ENCODE measurements around the gene SGO1. TPM values are rescaled to one million over a fixed set of nuclear protein-coding genes. Genes with fewer than 3 reads are reported as not detected.
A peak's percentile ranks its signal among the peaks of the same experiment; 100 is the strongest.

The SGO1 gene
- polyA plus RNA-seq, 1 donor: 4.5 TPM

DNA sequence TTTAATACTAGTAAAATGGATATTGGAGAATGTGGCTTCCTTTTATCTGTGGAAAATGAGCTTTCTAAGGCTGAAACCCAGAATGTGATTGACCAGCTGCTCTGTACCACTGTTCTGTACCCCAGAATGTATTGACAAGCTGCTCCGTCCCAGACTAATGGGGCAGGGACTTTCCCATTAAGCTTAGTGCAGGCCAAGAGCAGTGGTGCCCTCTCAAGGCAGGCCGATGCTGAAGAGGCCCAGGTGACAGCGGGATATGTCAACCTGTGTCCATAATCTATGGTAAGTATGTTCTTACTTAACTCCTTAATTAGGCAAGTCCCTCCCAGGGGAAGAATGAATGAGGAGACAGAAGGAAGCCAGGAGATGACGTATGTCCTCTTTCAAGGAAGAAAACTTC is 31.1 kb downstream of the SGO1 start:
- DNase-seq (ENCODE audit: low read depth): no peak

DNA sequence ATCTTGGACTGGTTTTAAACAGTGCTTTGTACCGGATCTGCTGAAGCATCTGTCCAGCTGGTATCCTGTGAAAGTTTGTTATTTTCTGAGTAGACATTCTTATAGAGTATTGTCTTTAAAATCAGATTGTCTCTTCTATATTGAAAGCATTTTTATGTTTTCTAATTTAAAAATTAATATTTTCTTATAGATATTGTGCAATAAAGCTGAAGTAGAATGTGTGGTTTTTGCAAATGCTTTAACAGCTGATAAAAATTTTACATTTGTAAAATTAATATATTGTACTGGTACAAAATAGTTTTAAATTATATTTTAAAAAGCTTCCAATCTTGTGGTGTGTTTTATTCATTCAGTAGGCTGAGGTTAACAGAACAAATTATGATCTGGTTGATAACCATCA is 31.9 kb downstream of the SGO1 start:
- no peak for DNase-seq (ENCODE audit: low read depth)

DNA sequence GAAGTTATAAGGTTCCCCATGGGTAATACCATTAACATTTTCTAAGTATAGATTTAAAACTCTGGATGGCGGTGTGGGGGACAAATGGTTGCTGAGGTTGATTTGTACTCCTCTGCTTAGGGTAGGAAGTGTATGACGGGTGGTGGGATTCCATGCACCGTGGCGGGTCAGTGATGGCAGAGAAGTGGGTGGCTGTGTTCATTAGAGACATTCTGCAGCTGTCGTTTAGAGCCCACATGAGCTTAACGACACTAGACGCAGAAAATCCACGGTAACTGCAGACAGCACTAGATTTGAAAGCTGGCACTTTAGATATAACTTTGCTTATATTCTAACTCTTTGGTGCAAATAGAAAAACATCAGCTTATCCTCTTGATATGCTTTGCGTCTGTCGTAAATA is 37.5 kb downstream of the SGO1 start:
- DNase-seq (ENCODE audit: low read depth): no peak

DNA sequence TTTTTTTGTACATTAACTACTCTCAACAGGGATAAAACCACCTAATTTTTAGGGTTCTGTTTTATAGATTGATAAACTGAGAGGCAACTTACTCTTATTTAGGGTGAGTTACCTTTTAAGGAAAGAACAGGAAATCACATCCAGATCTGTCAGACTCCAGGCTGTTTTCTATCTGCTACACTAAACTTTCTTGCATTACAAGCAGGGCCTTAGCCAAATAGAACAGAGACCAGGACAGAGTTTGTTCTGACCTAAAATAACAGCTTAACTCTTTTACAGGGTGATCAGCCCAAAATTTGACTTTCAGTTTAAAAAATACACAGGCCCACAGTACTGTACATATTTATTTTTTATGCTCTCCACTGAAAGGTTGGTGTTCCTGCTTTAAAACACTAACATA is 38.6 kb downstream of the SGO1 start:
- no peak for DNase-seq (ENCODE audit: low read depth)

DNA sequence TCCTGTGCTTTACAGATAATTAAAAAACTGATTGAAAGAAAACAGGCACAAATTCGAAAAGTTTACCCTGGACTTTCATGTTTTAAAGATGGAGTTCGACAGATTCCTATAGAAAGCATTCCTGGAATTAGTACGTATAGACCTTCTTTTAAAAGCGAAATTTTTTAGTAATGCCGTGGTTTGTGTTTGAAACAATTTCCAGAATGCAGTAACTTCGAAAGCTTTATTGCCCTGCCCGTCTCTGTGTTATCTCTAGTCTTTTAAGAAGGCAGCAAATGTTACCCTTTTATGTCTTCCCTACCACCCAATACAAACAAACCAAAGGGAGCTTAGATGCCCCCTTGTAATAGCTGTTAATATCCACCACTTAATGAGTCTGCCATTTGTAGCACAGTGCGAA is 39.7 kb downstream of the SGO1 start:
- no peak for DNase-seq (ENCODE audit: low read depth)

DNA sequence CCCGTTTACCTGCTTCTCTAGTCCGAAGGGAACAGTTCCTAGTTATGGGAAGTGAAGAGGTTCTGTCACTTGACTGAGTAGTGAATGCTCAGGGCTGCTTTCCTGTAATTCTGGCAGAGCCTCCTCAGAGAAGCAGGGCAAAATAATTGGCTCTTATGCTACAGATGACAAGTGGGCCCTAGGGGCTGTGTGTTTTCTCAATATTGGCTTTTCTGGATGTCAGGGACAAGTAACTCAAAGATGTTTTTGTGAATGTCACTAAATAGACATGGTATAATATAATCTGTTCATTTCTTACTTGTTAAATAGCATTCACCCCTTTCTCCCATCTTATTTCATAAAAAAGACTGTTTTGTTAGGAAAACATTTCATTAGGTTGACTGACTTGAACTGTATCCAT is 40.1 kb downstream of the SGO1 start:
- DNase-seq (ENCODE audit: low read depth): no peak

DNA sequence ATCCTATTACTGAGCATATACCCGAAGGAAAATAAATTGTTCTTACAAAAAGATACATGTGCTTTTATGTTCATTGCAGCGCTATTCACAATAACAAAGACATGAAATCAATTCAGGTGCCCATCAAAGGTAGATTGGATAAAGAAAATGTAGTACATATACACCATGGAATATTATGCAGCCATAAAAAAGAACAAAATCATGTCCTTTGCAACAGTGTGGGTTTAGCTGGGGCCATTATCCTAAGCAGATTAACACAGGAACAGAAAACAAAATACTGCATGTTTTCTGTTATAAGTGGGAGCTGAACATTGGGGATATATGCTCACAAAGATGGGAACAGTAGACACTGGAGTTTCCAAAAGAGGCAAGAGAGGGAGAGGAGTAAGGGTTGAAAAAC is 42.5 kb downstream of the SGO1 start:
- no peak for DNase-seq (ENCODE audit: low read depth)

DNA sequence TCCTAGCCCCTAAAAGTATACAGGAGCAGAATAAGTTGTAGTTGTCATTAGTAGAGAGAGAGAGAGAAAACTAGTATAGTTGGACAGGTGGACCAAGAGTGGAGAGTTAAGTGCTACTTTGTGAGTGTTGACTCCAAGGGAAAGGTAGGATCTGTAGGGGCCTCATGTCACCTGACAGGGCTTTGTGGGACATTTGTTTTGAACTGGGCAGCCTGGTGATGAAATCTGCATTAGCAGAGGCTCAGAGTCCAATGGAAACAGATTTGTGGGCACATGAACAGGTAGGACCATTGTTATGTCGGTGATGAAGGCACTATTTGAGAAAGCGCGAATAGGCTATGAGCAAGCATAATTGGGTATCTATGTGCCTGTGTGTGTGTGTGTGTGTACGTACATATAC is 43.5 kb downstream of the SGO1 start:
- DNase-seq (ENCODE audit: low read depth): no peak

DNA sequence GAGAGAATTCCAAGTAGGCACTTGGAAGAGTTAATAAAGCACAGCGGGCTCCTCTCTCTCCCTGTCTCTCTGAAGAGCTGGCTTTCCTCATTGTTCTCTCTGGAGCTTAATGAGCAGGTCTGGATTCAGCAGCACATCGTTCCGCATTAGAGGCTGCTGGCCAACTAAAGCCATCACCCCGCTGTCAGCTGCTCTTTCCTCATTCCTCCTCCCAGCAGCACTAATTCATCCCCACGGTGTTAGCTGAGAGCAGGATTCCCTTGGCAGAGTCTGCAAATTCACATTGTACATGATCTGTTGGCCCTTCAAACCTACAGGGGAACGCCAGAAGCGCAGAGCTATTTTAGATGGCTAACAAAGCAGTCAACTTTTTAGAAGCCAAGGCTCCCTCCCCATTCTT is 44.2 kb downstream of the SGO1 start:
- DNase-seq (ENCODE audit: low read depth): peak; percentile 86

DNA sequence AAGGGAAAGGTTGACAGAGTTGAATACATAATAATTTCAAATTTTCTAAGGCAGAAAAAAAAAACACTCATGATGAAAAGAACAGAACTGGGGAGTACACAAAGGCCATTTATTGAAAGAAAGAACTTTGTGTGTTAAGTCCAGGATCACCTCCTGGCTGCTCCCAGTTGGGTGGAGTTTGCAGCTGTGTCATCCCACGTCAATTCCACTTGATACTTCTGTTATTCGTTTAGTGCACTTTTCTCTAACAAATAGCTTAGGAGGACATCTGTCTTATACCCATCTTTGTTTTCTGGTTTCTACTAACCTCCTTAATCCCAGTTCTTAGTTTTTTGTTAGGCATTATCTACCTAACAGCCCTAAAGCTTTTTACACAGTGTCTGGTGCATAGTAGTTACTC is 44.7 kb downstream of the SGO1 start:
- DNase-seq (ENCODE audit: low read depth): peak; percentile 74

DNA sequence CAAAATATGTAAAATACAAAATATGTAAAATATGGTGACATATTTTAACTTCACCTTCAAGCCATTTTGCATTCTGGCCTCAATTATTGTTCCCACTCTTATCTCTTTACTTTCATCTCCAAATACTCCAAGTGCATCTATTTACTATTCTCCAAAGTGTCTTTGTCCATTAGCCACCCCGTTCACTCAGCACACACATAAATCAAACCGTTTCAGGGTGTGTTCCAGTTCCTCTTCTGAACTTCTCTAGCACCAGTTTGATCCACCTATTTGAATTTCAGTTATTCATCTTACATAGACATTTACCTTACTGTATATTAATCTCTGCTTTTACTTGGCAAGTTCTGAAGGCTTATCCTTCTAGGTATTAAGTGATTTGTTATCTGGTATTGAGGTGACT is 45.1 kb downstream of the SGO1 start:
- no peak for DNase-seq (ENCODE audit: low read depth)

DNA sequence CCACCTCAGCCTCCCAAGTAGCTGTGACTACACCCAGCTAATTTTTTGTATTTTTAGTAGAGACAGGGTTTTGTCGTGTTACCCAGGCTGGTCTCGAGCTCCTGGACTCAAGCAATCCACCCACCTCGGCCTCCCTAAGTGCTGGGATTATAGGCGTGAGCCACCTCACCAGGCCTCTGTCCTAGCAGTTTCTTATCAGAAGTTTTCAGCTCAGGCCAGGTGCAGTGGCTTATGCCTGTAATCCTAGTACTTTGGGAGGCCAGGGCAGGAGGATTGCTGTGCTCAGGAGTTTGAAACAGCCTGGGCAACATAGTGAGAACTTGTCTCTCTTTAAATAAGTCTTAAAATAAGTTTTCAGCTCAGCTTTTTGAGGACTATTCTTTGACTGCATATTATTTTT is 48.4 kb downstream of the SGO1 start:
- DNase-seq (ENCODE audit: low read depth): no peak

DNA sequence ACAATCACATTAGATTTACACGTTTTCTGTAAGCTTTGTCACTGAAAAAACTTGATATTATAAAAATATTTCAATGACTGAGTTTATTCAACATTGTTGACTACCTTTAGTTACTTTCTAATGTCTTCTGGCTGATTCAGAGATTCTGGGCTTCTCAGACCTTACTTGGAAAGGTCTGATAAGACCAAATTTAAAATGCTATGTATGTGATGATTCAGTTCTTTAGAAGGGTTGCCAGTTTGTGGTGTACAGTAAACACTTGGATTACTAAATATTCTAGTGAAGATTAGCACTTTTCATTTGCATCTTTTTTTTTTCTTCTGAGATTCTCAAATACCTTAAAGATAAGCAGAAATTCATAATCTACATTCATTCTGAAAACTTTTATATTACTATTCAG is 49.8 kb downstream of the SGO1 start:
- DNase-seq (ENCODE audit: low read depth): no peak

DNA sequence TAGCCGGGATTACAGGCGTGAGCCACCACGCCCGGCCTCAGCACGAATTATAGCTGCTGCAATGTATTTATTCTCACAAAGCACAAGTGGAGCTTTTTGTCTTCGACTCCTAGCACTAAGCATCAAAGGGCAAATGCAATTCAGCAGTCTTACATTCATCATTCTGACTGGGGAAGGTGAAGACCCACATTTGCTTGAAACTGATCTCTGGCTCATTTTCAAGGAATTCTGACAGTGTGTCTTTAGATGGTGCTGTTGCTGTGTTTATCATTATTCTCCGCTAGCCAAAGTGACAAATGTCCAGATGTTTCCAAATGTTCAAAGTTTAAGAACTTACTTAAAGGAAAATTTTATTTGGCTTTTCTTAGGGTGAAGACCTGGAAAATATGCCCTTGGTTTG is 55.9 kb downstream of the SGO1 start:
- DNase-seq (ENCODE audit: low read depth): no peak

DNA sequence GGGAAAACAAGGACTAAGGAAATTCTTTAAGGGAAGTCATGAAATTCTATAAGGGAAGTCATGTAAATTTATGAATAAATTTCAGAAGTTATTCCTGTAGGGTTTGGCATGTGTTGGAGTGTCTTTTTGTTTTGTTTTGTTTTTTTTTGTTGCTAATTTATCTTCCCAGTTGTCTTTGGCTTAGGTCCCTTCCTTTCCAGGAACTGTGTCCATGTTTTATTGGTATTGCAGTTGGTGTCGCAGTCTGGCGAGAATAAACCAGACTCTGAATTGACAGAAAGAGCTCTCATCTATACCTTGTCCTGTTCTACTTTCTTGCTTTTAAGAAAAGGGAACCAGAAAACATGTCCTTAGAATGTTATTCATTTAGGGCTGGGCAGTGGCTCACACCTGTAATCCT is 57.6 kb downstream of the SGO1 start:
- DNase-seq (ENCODE audit: low read depth): no peak

DNA sequence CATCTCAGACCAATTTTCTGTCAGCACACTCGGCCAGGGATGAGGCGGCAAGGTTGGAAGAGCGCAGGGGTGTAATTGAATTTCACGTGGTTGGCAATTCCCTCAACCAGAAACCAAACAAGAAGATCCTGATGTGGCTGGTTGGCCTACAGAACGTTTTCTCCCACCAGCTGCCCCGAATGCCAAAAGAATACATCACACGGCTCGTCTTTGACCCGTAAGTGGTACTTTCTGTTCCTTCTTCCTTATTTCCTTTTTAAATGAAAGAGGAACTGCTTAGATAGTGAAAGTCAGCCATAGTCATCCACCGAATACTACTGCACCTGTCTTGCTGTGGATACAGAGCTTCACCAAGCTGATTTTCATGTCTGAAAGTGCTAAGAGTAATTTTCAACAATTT is 60.1 kb downstream of the SGO1 start:
- DNase-seq (ENCODE audit: low read depth): no peak

DNA sequence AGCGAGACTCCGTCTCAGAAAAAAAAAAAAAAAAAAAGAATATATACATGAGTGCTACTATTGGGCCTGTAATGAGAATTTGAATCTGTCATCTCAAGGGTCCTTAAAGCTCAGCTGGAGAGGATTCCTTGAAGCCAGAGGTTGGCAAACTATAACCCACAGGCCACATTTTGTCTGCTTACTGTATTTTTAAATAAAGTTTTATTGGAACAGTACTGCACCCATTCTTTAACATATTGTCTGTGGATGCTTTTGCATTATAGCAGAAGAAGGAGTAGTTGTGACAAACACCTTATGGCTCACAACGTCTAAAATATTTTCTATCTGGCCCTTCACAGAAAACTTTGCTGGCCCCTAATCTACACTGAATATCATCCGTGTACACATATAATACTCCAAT is 60.7 kb downstream of the SGO1 start:
- no peak for DNase-seq (ENCODE audit: low read depth)

DNA sequence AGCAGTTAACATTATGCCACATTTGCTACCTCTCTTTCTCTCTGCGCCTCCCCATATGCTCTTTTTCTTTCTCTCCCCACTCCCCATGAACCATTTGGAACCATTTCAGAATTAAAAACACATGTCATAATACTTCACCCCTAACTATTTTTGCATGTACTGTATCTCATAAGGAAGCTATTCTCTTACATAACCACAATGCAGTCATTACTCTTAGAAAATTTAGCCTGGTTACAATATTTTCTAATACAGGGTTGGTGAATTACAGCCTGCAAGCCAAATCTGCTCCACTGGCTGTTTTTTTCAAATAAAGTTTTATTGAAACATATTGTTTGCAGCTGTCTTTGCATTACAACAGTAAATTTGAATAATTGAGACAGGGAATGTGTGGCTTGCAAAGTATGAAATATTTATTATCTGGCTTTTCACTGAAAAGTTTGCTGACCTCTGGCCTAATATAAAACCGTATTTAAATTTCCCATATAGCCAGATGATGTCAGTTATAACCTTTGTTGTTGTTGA is 62.8 kb downstream of the SGO1 start:
- no peak for DNase-seq (ENCODE audit: low read depth)

DNA sequence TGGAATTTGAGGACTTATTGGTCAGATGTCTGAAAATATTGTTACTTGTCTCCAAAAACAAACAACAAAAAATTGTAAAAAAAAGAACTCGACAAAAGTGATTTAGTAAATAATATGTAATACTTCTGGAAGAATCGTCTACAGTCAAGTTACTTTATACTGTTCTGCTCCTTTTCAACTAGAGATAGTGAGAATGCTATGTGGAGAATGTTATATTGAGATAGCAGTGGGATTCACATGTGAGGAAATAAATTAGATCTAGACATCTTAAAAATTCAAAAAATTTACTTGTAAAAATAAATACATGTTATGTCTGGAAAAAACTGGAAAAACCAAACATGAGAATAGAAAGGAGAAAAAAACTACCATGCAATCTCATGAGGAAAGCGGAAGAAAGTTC is 64.9 kb downstream of the SGO1 start:
- DNase-seq (ENCODE audit: low read depth): no peak

Other genes with a start within 250 kb of the SGO1 start
- gene RAB5A, start 239.1 kb downstream of the SGO1 start, polyA plus RNA-seq (ENCODE audit: insufficient read length): 35.4 TPM
- gene PP2D1, start 173.9 kb downstream of the SGO1 start, polyA plus RNA-seq (ENCODE audit: insufficient read length): 0.39 TPM
- gene KAT2B, start 145.8 kb downstream of the SGO1 start, polyA plus RNA-seq (ENCODE audit: insufficient read length): 21.0 TPM

Data from forelimb muscle (tissue), 1 donor.